GM19238 (cell line): ENCODE results near the gene ATG13.

ENCODE experiments used
- DNase-seq: peaks from one replicate; pipeline ENCODE4 v3.0.0; 2011; ENCODE audit warnings: low spot score; ENCODE audit not compliant: insufficient read length

ATG13 gene

DNA sequence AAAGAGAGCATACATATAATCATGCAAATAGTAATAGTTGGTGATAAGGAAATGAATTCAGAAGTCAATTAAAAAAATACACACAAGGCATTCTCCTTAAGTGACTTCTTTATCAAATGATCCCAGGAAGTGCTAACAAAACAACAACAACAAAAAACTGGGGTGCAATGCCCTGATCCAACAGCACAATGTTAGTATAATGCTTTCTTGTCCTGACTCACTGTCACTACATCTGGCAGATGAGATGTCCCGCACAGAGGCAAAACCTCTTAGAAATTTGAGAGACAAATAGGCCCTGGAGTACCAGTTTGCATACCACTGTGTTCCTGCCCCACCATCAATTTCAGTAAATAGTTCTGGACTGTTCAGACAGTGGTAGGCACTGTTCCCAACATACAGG lies 12.6 kb upstream of the ATG13 start:
- no peak for DNase-seq

DNA sequence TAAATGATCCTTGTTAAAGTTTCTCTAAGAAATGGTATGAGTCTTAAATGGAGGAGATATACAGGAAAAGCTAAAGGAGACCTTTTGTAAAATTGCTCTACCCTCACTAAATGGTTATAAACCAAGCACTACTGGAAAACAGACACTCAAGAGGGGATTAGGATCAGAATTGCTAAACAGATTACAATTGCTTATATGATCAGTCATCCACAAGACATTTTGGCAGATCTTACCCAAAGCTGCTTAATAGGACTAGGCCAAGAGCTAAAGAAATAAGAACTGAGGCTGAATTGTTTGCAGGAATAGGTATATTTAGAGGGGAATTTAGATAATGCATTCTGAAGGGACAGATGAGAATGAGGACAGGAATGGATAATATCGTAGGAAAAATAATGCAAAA lies 9.8 kb upstream of the ATG13 start:
- DNase-seq: no peak

DNA sequence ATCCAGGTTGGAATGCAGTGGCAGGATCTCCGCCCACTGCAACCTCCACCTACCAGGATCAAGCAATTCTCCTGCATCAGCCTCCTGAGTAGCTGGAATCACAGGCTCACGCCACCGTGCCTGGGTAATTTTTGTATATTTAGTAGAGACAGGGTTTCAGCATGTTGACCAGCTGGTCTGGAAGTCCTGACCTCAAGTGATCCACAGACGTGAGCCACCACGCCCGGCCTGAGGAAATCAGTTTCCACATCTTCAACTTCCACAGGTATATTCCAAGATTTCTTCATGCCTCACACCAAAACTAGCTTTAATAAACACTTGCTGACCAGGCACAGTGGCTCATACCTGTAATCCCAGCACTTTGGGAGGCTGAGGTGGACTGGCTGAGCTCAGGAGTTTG lies 8.0 kb upstream of the ATG13 start:
- DNase-seq: no peak

DNA sequence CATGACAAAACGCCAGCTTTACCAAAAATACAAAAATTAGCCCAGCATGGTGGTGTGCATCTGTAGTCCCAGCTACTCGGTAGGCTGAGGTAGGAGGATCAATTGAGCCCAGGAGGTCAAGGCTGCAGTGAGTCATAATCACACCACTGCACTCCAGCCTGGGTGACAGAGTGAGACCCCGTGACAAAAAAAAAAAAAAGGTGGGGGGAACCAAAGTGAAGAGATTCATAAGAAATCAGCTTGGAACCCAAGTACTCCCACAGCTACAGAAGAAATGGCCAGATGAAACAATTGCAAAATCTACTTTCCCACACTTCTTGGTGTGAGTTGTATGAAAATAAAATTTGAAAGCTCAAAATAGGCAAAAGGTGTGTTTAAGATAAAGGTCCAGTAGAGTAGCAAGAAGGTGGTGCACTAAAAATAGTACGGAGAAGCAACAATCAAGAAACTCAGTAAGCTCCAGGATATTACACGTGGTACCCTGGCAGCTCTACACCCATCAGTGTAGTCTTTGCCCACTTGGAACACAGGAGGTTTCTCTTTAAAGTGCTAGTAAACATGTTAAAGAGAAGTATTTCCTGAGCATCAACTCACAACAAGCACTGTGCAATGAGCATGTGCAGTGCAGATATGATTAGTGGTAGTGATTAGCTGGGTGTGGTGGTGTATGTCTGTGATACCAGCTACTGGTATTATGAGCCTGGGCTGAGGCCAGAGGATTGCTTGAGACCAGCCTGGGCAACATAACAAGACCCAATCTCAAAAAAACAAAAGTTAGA lies 5.6 kb upstream of the ATG13 start:
- no peak for DNase-seq

GRCh38 chr11:46612326-46612725 lies 5.0 kb upstream of the ATG13 start:
- no peak for DNase-seq

- DNase-seq: no peak
Measured at GRCh38 chr11:46615756-46616155, 1.6 kb upstream of the ATG13 start.

DNA sequence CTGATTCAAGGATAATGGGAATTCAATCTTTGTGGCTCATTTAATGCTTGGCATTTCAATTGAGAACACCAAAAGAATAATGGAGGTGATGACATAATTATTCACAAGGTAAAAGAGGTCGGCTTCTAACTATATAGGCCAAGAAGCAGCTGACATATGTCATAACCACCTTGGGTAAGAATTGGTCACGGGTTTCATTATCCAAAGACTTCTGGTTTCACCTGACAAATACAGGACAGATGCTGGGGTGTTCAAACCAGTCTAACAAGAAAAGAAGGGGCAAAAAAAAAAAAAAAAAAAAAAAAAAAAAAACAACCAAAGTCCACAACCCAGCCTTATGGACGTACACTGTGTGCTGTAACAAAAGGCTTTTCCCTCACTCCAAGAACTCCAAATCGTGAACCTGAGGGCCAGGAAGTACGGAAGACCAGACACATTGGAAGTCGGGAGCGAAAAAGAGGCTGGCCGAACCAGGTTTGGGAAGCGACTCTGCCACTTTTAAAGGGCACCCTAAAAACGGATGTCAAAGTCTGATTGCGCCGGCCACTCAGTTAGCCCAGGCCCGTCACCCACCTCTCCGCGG lies 711 bp upstream of the ATG13 start:
- DNase-seq: no peak

DNA sequence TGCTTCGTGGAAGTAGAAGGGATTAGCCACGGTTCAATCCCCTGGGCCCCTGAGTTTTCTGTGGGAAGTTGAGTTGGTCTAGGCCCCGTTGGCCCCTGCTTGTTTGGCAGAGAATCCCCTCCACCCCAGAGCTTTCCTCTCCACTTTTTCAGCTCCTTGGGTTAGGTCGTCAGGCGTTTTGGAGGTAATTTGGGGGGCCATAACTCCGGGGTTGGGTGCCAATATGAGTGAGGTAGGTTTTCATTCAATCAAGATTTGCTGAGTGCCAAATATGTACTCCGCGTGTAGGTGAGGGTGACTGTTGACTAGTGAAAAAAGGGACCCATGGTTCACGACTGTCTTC lies 590 bp downstream of the ATG13 start:
- DNase-seq: no peak

GRCh38 chr11:46618837-46619236 lies 1.5 kb downstream of the ATG13 start:
- no peak for DNase-seq

- no peak for DNase-seq
Measured at GRCh38 chr11:46625406-46625805, 8.1 kb downstream of the ATG13 start.

- DNase-seq: no peak
Measured at GRCh38 chr11:46628961-46629360, 11.6 kb downstream of the ATG13 start.

GRCh38 chr11:46630237-46630636 lies 12.9 kb downstream of the ATG13 start:
- no peak for DNase-seq

- no peak for DNase-seq
Measured at GRCh38 chr11:46631676-46632075, 14.3 kb downstream of the ATG13 start.

DNA sequence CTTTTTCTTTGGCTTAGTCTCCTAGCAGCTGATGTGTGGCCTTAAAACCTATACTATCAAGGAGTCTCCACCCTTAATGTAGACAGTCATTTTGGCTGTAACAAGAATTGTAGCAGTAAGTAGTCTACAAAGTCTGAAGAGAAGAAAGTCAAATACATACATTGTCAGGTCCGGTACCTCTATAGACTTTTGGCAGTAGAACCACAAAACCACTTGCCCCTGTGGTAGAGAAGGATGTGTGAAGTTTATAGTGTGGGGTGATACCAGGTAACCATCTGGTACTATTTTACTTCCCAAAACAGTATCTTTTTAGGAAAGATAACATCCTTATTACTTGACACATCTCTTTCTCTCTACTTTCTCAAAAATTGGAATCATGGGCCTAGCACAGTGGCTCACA lies 15.1 kb downstream of the ATG13 start:
- no peak for DNase-seq

GRCh38 chr11:46633291-46634217 lies 16.2 kb downstream of the ATG13 start:
- DNase-seq: no peak

DNA sequence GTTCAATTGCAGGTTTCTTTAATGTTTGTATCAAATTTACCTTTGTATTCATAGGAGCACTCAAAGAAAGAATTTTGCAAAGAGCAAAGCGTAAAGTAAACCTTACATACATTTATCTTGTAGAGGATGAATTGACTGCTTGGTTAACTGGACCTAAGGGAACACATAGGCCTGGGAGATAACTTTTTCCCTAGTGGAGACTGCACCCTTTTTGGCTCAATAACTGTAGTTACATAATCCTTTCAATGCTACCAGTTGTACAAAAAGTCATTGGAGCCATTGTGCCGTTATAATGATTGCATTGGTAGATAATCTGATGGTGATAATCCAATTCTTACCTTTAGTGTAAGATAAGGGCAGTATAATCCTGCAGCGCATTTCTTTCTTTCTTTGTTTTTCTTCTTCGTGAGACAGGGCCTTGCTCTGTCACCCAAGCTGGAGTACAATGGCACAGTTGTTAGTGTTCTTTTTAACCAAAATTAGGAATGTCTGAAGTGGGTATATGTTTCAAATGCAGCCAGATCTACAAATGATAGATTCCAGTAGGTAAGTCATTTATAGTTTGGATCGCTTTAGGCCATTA lies 18.3 kb downstream of the ATG13 start:
- DNase-seq: no peak

- DNase-seq: no peak
Measured at GRCh38 chr11:46637546-46637945, 20.2 kb downstream of the ATG13 start.

DNA sequence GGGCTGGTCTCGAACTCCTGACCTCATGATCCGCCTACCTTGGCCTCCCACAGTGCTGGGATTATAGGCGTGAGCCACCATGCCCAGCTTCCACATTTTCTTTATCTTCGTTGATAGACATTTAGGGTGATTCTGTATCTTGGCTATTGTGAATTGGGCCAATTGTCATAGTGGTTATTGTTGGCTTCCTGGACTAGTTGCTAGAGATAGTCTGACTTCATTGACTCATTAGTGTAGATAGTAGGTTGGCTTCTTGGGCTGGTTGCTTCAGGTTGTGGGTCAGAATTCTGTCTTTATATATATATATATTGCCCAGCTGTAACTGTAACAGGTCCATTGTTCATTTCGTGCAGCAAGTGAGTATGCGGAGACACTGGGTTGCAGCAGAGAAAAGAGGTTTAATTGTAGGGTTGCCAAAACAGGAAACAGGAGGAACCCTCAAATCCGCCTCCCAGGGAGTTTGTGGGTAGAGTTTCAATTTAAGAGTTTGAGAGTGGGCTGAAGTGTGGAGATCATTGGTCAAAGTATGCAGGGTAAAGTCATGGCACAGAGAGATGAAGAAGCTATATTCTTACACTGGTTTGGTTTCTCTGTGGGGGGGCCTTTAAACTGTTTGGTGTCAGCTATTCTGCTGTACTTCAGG lies 22.0 kb downstream of the ATG13 start:
- DNase-seq: no peak

DNA sequence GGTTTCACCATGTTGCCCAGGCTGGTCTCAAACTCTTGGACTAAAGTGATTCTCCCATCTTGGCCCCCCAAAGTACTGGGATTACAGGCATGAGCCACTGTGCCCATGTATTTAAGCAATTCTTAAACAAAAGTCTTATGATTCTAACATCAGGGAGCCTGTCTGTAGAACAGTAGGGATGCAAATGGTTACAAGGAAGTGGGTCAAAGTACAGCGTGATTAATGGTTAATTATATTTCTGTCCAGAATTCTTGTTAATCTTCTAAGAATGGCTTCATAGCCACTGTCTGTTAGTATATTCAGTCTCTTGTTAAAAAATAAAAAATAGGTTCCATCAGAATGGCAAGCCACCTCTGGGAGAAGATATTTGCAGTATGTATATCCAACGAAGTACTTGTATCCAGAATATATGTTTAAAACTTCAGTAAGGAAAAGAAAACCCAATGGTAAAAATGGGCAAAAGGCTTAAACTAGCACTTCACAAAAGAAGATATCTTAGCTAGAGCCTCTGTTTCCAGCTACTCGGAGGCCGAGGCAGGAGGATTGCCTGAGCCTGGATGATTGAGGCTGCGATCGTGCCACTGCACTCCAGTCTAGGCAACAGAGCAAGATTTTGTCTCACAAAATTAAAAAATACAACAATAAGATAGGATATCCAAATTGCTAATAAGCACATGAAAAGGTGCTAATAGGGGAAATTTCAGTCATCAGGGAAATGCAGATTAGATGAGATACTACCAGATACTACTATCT lies 22.9 kb downstream of the ATG13 start:
- no peak for DNase-seq

- no peak for DNase-seq
Measured at GRCh38 chr11:46641639-46642038, 24.3 kb downstream of the ATG13 start.
